ENCODE results near the gene DSN1. TPM values are rescaled to one million over a fixed set of nuclear protein-coding genes. Genes with fewer than 3 reads are reported as not detected.

DSN1 gene
- total RNA-seq, 1 experiment from 2014 or later, result 42.5 TPM

- BruUV-seq (replicated peaks), result no TSS peak
- Mint-ChIP-seq H3K4me3 (ENCODE audit: low read depth, unreplicated experiment) (no peak overlapping the region), H3K4me1 (ENCODE audit: low read depth, unreplicated experiment) (no peaks in the 10 kb centered on the region), H3K27ac (ENCODE audit: unreplicated experiment) (no peak overlapping the region), H3K9me3 (ENCODE audit: low read depth, unreplicated experiment) (no peaks in the 10 kb centered on the region), H3K36me3 (ENCODE audit: insufficient read depth, unreplicated experiment) (peaks cover 41% of the 10 kb centered on the region), H3K27me3 (ENCODE audit: unreplicated experiment) (no peaks in the 10 kb centered on the region)
- CTCF ChIA-PET, result interaction anchor here (0.6 kb wide), 1 partner anchor 48 kb away, joined by 3 read pairs; no protein-coding TSS in a partner anchor
- TF ChIP-seq CTCF (IDR thresholded peaks at IDR 0.05; ENCODE audit: unreplicated experiment), result no peak
- DNase-seq, result no peak
- intact Hi-C loops (cut with micrococcal nuclease; ENCODE audit: unreplicated experiment), result no loop called here
Observed at GRCh38 chr20:36760647-36761046, 12.9 kb downstream of the DSN1 start.

- Mint-ChIP-seq H3K4me1 (ENCODE audit: low read depth, unreplicated experiment) (no peaks in the 10 kb centered on the region), H3K9me3 (ENCODE audit: low read depth, unreplicated experiment) (no peaks in the 10 kb centered on the region), H3K27me3 (ENCODE audit: unreplicated experiment) (no peaks in the 10 kb centered on the region), H3K4me3 (ENCODE audit: low read depth, unreplicated experiment) (no peak overlapping the region), H3K36me3 (ENCODE audit: insufficient read depth, unreplicated experiment) (peaks cover 23% of the 10 kb centered on the region), H3K27ac (ENCODE audit: unreplicated experiment) (no peak overlapping the region)
- intact Hi-C loops (cut with micrococcal nuclease; ENCODE audit: unreplicated experiment), result no loop called here
- no TSS peak for BruUV-seq (replicated peaks)
- TF ChIP-seq CTCF (IDR thresholded peaks at IDR 0.05; ENCODE audit: unreplicated experiment), result no peak
- CTCF ChIA-PET, result no interaction called here
- DNase-seq, result no peak
Observed at GRCh38 chr20:36758276-36758675, 15.3 kb downstream of the DSN1 start.

- no peaks in the 10 kb centered on the region for H3K9me3 Mint-ChIP-seq (ENCODE audit: low read depth, unreplicated experiment)
- H3K27me3 Mint-ChIP-seq (ENCODE audit: unreplicated experiment), result no peaks in the 10 kb centered on the region
- no peak for TF ChIP-seq CTCF (IDR thresholded peaks at IDR 0.05; ENCODE audit: unreplicated experiment)
- H3K36me3 Mint-ChIP-seq (ENCODE audit: insufficient read depth, unreplicated experiment), result peaks cover 23% of the 10 kb centered on the region
- no peaks in the 10 kb centered on the region for H3K4me1 Mint-ChIP-seq (ENCODE audit: low read depth, unreplicated experiment)
- H3K4me3 Mint-ChIP-seq (ENCODE audit: low read depth, unreplicated experiment), result no peak overlapping the region
- no peak for DNase-seq
- H3K27ac Mint-ChIP-seq (ENCODE audit: unreplicated experiment), result no peak overlapping the region
- CTCF ChIA-PET, result no interaction called here
- intact Hi-C loops (cut with micrococcal nuclease; ENCODE audit: unreplicated experiment), result no loop called here
- BruUV-seq (replicated peaks), result no TSS peak
Observed at GRCh38 chr20:36756496-36756895, 17.1 kb downstream of the DSN1 start.

GRCh38 chr20:36754656-36755222 lies 18.8 kb downstream of the DSN1 start:
- TF ChIP-seq CTCF (IDR thresholded peaks at IDR 0.05; ENCODE audit: unreplicated experiment), result peak; percentile 74
- peaks cover 17% of the 10 kb centered on the region for H3K36me3 Mint-ChIP-seq (ENCODE audit: insufficient read depth, unreplicated experiment)
- no TSS peak for BruUV-seq (replicated peaks)
- H3K9me3 Mint-ChIP-seq (ENCODE audit: low read depth, unreplicated experiment), result no peaks in the 10 kb centered on the region
- no peak overlapping the region for H3K4me3 Mint-ChIP-seq (ENCODE audit: low read depth, unreplicated experiment)
- CTCF ChIA-PET, result interaction anchor here (0.5 to 1.4 kb wide), 16 partner anchors 8 to 263 kb away, joined by 3 to 14 read pairs (median 3); partner anchors contain the start of genes DSN1, NDRG3, RAB5IF and TGIF2
- H3K4me1 Mint-ChIP-seq (ENCODE audit: low read depth, unreplicated experiment), result no peaks in the 10 kb centered on the region
- H3K27ac Mint-ChIP-seq (ENCODE audit: unreplicated experiment), result no peak overlapping the region
- H3K27me3 Mint-ChIP-seq (ENCODE audit: unreplicated experiment), result no peaks in the 10 kb centered on the region
- DNase-seq, result peak; percentile 65
- intact Hi-C loops (cut with micrococcal nuclease; ENCODE audit: unreplicated experiment), result loop anchor here (1.0 kb wide), 2 partner anchors 88 to 142 kb away; no protein-coding TSS in a partner anchor

Measured in Calu3 (cell line).